GM12801 (cell line): ENCODE results near the gene CASTOR1.

Source experiments
- TF ChIP-seq, protein P1 (sequence below): IDR thresholded peaks from one replicate; pipeline ENCODE4 v1.5.1; 2011; ENCODE audit warnings: control low read depth; ENCODE audit not compliant: insufficient read length; ENCODE audit errors: extremely low read depth

The CASTOR1 gene

DNA sequence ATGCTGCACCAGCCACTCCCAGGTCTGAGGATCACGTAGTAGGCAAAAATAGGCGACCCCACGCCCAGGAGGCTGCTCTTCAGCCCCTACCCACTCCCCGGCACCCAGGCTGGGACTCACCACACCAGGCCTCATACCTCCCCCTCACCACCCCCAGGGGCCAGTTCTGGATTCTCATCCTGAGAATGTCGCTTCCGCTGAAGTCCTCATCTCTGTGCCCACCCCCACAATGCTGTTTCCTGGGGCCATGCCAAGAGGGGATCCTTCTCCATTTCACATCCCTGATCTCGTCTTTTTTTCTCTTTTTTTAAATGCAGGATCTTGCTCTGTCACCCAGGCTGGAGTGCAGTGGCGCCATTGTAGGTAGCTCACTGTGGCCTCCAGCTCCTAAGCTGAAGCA is 21.0 kb downstream of the CASTOR1 start:
- TF ChIP-seq, protein P1, sequence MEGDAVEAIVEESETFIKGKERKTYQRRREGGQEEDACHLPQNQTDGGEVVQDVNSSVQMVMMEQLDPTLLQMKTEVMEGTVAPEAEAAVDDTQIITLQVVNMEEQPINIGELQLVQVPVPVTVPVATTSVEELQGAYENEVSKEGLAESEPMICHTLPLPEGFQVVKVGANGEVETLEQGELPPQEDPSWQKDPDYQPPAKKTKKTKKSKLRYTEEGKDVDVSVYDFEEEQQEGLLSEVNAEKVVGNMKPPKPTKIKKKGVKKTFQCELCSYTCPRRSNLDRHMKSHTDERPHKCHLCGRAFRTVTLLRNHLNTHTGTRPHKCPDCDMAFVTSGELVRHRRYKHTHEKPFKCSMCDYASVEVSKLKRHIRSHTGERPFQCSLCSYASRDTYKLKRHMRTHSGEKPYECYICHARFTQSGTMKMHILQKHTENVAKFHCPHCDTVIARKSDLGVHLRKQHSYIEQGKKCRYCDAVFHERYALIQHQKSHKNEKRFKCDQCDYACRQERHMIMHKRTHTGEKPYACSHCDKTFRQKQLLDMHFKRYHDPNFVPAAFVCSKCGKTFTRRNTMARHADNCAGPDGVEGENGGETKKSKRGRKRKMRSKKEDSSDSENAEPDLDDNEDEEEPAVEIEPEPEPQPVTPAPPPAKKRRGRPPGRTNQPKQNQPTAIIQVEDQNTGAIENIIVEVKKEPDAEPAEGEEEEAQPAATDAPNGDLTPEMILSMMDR, result no peak

DNA sequence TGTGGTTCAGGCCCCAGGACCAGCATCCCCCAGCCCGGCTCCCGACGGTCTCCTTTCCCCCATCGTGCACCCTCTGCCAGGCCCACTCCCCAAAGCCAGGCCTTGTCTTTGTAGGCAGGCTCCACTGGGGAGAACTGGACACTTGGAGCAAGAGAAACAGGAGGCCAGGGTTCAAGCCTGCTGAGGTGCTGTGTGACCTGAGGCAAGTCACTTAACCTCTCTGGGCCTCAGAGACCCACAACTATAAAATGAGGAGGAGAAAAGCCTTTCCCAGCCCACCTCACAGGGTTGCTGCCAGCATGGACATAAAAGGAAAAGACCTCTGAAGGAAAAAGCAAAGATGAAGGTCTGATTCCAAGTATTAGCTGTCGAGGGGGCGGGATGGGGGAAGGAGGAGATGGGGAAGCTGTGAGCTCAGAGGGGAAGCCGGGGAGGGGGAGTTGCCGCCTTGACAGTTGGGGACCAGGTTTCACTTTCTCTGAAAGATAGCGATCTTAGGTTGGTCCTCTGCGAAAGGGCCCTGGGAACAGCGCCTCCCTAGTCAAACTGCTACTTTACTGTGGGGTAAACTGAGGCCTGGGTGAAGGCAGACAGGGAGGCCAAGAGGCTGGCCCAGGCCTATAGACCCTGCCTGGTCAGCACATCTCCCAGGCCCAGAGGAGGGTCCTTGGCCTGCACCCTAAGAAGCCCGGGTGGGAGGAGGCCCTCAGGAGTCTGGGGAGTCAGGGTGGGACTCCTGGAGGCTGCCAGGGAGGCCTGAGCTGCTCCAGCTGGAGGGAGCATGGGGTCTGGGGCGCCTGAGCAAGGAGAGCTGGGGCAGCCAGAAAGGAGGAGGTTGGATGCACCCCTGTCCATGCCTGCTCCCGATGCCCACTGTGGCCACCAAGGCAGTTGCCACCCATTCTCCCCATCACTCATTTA is 21.7 kb downstream of the CASTOR1 start:
- TF ChIP-seq, protein P1, result no peak

DNA sequence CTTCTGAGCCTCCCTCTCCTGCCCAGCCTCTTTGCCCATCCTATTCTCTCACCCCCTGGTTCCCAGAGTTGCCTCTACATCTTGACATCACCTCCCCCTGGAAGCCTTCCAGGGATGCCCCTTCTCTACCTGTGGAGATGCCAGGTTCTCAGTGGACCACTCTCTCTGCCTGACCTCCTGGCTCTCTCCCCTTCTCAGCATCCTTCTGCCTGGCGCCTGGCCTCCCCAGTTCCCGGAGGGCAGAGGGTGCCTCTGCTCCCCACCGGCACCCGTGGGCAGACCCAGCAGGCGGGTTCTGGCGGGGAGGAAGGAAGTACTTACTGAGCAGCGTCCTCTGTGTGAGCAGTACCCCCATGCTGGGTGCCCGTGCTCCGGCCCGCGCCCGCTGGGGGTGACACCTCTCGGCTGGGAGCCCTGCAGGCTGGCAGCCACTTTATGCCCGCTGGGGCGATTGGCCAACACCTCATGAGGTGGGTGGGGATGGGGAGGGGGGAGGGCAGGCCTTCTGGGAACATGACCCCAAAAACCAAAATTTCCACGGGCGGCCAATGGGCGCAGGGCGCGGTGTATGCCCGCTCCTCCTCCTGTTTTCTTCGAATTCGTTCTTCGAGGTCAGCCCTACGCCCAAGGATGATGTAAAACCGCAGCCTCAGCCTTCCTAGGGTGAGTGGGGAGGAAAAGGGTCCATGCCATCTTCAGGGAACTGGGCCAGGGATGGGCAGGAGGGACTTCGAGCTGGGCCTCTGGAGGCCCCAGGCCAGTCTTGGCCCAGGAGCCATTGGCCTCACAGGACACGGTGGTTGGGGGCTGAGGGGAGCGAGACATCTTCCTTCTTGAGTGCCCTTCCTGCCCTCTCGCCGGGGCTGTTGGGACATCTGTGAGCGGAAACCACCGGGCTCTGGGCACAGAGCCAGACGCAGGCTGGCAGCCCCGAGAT is 22.6 kb downstream of the CASTOR1 start, which contains the start of gene OSM:
OSM (minus strand) TSS at position 407 of the 937 bp plus-strand sequence; CDS start at position 355, 52 bp downstream.
- TF ChIP-seq, protein P1, result no peak

DNA sequence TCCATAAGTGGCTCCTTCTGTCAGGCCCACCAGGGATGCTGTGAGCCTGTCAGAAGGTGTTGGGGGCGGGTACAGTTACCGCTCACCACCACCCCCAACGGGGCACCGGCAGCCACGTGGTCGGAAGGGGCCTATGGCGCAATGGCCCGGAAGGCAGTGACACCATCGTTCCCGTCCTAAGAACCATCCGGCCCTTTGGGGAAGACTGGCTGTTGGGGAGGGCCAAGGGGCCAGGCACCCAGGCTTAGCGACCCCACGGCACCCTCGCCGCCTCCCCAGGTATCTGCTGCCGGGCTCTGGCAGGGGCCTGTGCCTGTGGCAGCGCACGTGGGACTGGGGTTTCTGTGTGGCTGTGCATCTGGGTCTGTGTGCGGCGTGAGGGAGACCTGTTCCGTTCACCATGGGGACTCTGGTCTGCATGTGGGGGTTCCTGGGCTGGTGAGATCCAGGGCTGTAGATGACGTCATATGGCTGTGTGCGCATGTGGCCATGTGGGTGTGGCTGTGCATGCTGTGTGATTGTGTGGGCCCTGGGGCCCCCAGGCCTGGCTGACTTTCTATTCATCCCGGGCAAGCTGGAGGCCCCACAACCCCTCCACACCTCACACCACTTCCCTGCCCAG is 23.4 kb downstream of the CASTOR1 start:
- TF ChIP-seq, protein P1, result no peak

DNA sequence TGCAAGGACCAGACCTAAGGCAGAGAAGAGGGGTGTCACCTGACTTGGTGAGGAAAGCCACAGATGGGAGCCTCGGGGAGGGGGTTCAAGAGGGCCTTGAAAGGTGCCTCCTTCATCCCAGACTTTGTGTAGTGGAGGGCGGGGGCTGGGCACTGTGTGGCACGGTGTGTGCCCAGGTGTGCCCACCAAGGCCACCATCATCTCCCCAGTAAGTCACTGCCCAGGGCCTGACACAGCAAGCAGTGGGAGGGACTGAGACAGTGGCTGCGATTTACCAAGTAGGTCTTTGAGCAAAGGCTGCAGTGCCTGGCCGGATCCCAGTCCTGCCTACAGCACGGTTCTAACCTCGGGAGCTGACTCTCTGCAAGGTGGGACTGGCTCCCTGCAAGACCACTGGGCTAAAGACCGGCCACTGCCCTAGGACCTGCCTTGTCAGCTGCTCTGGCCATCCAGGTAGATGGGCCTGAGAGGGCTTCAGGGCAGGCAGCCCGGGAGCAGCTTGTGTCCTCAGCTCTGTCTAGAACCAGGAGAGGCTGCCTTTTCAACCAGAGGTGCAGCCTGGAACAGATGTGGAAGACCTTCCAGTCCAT is 24.1 kb downstream of the CASTOR1 start:
- TF ChIP-seq, protein P1, result no peak

DNA sequence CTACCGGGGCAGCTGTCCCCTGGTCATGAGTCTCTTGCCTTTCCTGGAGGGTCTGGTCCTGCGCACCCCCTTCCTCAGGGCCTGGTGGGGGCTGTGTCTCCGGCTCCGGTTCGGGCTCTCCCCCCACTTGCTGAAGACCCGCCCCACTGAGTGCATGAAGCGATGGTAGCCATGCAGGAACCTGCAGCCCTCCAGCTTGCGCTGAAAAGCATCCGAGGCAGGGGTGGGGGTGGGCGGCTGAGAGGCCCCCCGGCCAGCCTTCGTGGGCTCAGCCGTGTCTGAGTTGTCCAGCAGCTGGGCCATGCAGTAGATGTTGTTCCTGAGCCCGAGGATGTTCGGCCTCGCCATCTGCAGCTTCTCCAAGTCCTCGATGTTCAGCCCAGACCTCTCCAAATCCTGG is 25.4 kb downstream of the CASTOR1 start:
- TF ChIP-seq, protein P1, result no peak
